ENCODE measurements around the gene CACNA1F.
"Not testable (repeated sequence)": the region's sequence is repeated elsewhere in the genome, so short reads cannot be mapped to it uniquely, and the experiment has no call there.

The CACNA1F gene

DNA sequence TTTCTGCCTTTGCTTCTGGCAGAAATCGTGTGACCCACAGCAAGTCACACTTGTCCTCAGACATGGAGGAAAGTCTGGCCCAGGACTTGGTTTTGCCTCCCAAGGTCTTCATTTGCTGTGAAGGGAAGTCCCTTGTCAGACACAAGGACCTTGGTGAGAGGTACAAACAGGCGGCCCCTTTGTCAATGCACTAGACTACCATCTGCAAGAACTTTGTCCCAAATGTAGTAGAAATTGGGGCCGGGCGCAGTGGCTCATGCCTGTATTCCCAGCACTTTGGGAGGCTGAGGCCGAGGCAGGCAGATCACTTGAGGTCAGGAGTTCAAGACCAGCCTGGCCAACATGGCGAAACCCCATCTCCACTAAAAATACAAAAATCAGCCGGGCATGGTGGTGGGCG is 59.6 kb downstream of the CACNA1F start:
- not testable (repeated sequence) for DNase-seq

- DNase-seq, result peak; percentile 69
Measured at GRCh38 chrX:49172280-49172780, 60.8 kb downstream of the CACNA1F start.

- DNase-seq, result peak; percentile 60
Measured at GRCh38 chrX:49171752-49172279, 61.3 kb downstream of the CACNA1F start, which contains the start of gene PLP2. PLP2 (plus strand) TSS chrX:49171898; CDS start chrX:49172001, 103 bp downstream.

- no peak for DNase-seq
Measured at GRCh38 chrX:49167740-49168108, 65.4 kb downstream of the CACNA1F start.

DNA sequence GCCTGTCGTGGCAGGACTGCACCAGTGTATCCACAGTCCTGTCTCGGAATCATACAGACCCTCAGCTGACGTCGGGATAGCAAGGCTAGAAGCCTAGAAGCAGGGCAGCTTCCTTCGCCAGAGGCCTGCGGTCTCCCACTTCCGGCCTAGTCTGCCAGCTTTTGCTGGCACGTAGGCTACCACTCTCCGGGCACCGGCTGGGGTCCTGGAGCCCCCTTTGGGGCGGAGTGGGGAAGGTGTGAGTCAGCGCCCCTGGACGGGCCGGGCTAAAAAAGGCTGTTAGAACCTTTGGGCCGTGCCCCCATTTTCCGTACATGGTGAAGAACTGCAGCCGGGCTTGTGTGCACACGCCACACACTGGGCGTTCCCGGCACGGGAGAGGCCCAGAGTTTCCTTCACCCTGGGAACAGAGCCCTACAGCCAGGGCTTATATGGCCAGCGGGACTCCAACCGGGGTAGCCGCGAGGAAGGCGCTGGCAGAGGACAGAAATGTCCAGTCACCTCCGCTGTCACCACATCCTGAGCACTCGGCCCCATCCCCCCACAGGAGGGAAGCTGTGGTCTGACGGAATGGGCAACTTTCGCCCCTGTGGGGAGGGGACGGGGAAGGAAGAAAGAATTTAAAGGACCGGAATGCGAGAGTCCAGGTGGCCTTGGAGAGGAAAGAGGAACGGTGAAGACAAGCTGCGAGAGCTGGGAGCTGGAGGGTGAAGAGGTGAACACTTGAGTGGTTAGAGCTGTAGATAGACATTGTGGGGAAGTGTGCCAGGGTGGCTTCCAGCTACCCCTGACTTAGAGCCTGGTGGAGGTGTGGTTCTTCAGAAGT is 66.0 kb downstream of the CACNA1F start:
- peak; percentile 85 for DNase-seq

- DNase-seq, result peak; percentile 88
Measured at GRCh38 chrX:49165901-49166881, 66.9 kb downstream of the CACNA1F start.

- no peak for DNase-seq
Measured at GRCh38 chrX:49164589-49165360, 68.4 kb downstream of the CACNA1F start.

DNA sequence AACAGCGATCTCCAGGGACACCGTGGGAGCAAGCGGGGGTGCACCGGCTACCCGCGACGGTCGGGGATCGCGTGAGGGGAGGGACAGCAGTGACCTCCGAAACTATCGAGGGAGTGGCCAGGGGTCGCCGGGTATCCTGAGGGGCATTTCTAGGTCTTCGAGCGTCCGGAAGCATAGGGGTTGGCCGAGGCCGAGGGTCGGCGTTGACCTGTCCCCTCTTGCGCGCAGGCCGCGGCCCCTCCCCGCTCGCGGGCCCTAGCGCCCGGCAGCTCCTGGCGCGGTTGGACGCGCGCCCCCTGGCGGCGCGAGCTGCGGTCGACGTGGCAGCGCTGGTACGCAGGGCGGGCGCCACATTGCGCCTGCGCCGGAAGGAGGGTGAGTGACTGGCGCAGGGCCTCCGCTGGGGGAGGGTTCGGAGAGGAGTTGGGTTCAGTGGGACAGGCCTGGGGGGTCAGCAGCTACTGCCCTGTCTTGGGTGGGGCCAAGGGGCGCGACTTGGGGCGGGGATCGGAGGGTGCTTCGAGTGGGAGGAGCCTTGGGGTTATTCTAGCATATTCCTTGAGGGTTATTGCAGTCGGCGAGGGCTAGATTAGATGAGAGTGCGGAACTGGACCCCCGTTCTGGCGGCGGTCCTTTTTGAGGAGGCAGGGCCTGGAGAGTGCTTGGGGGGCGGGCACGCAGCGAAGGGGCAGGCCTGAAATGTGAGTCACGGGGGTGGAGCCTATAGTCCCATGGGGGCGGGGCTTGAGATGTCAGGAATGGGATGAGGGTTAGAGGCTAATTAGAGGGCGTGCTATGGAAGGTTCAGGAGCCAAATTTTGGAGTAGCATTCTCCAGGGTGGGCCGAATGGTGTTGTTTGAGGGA is 69.4 kb downstream of the CACNA1F start:
- peak; percentile 92 for DNase-seq

- DNase-seq, result no peak
Measured at GRCh38 chrX:49162620-49163019, 70.5 kb downstream of the CACNA1F start, which contains the start of gene MAGIX. MAGIX (plus strand) TSS chrX:49162758; CDS start chrX:49162890, 132 bp downstream.

DNA sequence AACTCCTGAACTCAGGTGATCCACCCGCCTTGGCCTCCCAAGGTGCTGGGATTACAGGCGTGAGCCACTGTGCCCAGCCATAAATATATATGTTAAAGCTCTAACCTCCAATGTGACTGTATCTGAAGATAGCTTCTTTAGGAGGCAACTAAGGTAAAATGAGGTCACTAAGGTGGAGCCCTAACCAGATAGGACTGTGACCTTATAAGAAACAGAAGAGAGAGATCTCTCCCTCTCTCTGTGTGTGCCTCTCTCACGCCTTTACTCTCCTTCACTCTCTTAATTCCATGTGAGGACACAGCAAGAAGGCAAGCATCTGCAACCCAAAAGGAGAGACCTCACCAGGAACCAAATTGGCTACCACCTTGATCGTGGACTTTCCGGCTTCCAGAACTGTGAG is 71.5 kb downstream of the CACNA1F start:
- no peak for DNase-seq

DNA sequence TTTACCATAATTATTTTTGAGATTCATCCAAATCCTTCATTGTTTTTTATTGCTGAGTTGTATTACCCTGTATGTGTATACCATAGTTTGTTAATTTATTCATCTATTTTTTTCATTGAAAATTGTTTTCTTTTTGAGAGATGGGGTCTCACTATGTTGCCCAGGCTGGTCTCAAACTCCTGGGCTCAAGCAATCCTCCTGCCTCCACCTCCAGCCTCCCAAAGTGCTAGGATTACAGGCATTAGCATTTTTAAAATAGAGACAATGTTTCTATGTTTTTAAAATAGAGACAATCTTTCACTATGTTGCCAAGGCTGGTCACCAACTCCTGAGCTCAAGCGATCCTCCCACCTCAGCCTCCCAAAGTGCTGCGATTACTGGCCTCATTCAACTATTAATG is 72.2 kb downstream of the CACNA1F start:
- no peak for DNase-seq

- DNase-seq, result no peak
Measured at GRCh38 chrX:49157194-49157593, 75.9 kb downstream of the CACNA1F start.

- DNase-seq, result peak; percentile 93
Measured at GRCh38 chrX:49155900-49156837, 77.0 kb downstream of the CACNA1F start.

- no peak for DNase-seq
Measured at GRCh38 chrX:49155243-49155899, 77.8 kb downstream of the CACNA1F start.

All from femur (tissue), 1 donor.